ENCODE measurements around the gene HSPA4L.

HSPA4L gene

GRCh38 chr4:127782275-127783025 lies at the start of gene HSPA4L:
HSPA4L (plus strand) TSS chr4:127782322; CDS start chr4:127782551, 229 bp downstream.
- peak; percentile 23 to 24 for DNase-seq

- no peak for DNase-seq
Measured at GRCh38 chr4:127732623-127733328, 49.3 kb upstream of the HSPA4L start.

- no peak for DNase-seq
Measured at GRCh38 chr4:127734976-127735375, 47.1 kb upstream of the HSPA4L start.

- no peak for DNase-seq
Measured at GRCh38 chr4:127737295-127737694, 44.8 kb upstream of the HSPA4L start.

GRCh38 chr4:127741247-127741646 lies 40.9 kb upstream of the HSPA4L start:
- DNase-seq: no peak

- no peak for DNase-seq
Measured at GRCh38 chr4:127747883-127748282, 34.2 kb upstream of the HSPA4L start.

- DNase-seq: no peak
Measured at GRCh38 chr4:127748957-127749356, 33.2 kb upstream of the HSPA4L start.

- no peak for DNase-seq
Measured at GRCh38 chr4:127756906-127757305, 25.2 kb upstream of the HSPA4L start.

- no peak for DNase-seq
Measured at GRCh38 chr4:127759228-127759820, 22.8 kb upstream of the HSPA4L start.

- no peak for DNase-seq
Measured at GRCh38 chr4:127759893-127760292, 22.2 kb upstream of the HSPA4L start.

- no peak for DNase-seq
Measured at GRCh38 chr4:127771535-127772275, 10.4 kb upstream of the HSPA4L start.

GRCh38 chr4:127772769-127773671 lies 9.1 kb upstream of the HSPA4L start:
- no peak for DNase-seq

GRCh38 chr4:127775843-127776242 lies 6.3 kb upstream of the HSPA4L start:
- DNase-seq: no peak

GRCh38 chr4:127776620-127777019 lies 5.5 kb upstream of the HSPA4L start:
- DNase-seq: no peak

GRCh38 chr4:127777487-127777886 lies 4.6 kb upstream of the HSPA4L start:
- no peak for DNase-seq

GRCh38 chr4:127778102-127778501 lies 4.0 kb upstream of the HSPA4L start:
- DNase-seq: no peak

- no peak for DNase-seq
Measured at GRCh38 chr4:127780598-127780997, 1.5 kb upstream of the HSPA4L start.

- DNase-seq: no peak
Measured at GRCh38 chr4:127781300-127782024, 660 bp upstream of the HSPA4L start.

- DNase-seq: peak; percentile 52 to 61
Measured at GRCh38 chr4:127782025-127782274, 172 bp upstream of the HSPA4L start.

- peak in 1 of 2 donors; percentile 5 for DNase-seq
Measured at GRCh38 chr4:127783026-127783769, 1.1 kb downstream of the HSPA4L start.
